MM.1S (cell line): ENCODE data around the gene TAF6.

Experiments used
- EZH2 ChIP-seq: fragments of 300-600 bp; sonication (generic); optimal IDR thresholded peaks from 2 replicates; pipeline ENCODE3; 2017; ENCODE audit warnings: low read depth, mild to moderate bottlenecking, antibody characterized with exemption, low read length, mixed read lengths
- TF ChIP-seq, protein P1 (sequence below): fragments of 300-600 bp; sonication (generic); IDR thresholded peaks from 2 replicates; pipeline ENCODE4 v1.5.1; 2016; ENCODE audit warnings: antibody characterized with exemption, low read length, mixed read lengths

- TF ChIP-seq EZH2: no peak
- TF ChIP-seq, protein P1, sequence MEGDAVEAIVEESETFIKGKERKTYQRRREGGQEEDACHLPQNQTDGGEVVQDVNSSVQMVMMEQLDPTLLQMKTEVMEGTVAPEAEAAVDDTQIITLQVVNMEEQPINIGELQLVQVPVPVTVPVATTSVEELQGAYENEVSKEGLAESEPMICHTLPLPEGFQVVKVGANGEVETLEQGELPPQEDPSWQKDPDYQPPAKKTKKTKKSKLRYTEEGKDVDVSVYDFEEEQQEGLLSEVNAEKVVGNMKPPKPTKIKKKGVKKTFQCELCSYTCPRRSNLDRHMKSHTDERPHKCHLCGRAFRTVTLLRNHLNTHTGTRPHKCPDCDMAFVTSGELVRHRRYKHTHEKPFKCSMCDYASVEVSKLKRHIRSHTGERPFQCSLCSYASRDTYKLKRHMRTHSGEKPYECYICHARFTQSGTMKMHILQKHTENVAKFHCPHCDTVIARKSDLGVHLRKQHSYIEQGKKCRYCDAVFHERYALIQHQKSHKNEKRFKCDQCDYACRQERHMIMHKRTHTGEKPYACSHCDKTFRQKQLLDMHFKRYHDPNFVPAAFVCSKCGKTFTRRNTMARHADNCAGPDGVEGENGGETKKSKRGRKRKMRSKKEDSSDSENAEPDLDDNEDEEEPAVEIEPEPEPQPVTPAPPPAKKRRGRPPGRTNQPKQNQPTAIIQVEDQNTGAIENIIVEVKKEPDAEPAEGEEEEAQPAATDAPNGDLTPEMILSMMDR: no peak
Observed at GRCh38 chr7:100087055-100087750, 32.0 kb downstream of the TAF6 start.
